Activated CD8-positive, alpha-beta T cell treated with anti-CD3 and anti-CD28 coated beads for 36 hours (primary cell): ENCODE data around the gene CNOT8. TPM values are rescaled to one million over a fixed set of nuclear protein-coding genes. Genes with fewer than 3 reads are reported as not detected.

Source experiments
- ATAC-seq: fragments of 200-7000 bp; cut with Tn5 transposase; one replicate; pipeline ENCODE4 v1.10.0; 2021; ENCODE audit warnings: mild to moderate bottlenecking, moderate library complexity
- CTCF ChIA-PET: fragments of 350-600 bp; sonication (Branson Sonifier 250); formaldehyde crosslinking; loops from one replicate; lab custom pipeline; 2021; ENCODE audit warnings: antibody characterized with exemption; lab: Charles Lee
- POLR2A ChIA-PET: fragments of 350-600 bp; sonication (Branson Sonifier 250); formaldehyde crosslinking; loops from one replicate; lab custom pipeline; 2021; ENCODE audit warnings: antibody characterized with exemption; lab: Charles Lee
- DNase-seq: peaks from one replicate; pipeline ENCODE4 v3.0.0-alpha.2; 2020
- H3K27ac Mint-ChIP-seq: one replicate; pipeline ENCODE4 v1.8.0; 2021; ENCODE audit warnings: mild to moderate bottlenecking, mixed read lengths
- H3K27me3 Mint-ChIP-seq: one replicate; pipeline ENCODE4 v1.8.0; 2021; ENCODE audit warnings: mixed read lengths
- H3K36me3 Mint-ChIP-seq: one replicate; pipeline ENCODE4 v1.8.0; 2021; ENCODE audit warnings: low read depth, mixed read lengths
- H3K4me1 Mint-ChIP-seq: one replicate; pipeline ENCODE4 v1.8.0; 2021; ENCODE audit warnings: low read depth, mixed read lengths
- H3K4me3 Mint-ChIP-seq: one replicate; pipeline ENCODE4 v1.8.0; 2021; ENCODE audit warnings: mild to moderate bottlenecking, moderate library complexity, mixed read lengths
- H3K9me3 Mint-ChIP-seq: one replicate; pipeline ENCODE4 v1.8.0; 2021; ENCODE audit warnings: mixed read lengths
- CTCF ChIP-seq: fragments of 200-600 bp; IDR thresholded peaks from one replicate; pipeline ENCODE4 v1.8.0; 2022; ENCODE audit warnings: antibody characterized with exemption, mild to moderate bottlenecking
- intact Hi-C: fragments of 100-400 bp; cut with micrococcal nuclease; formaldehyde crosslinking; loops from one replicate; pipeline ENCODE4 v1.10.0; 2022
- total RNA-seq, 2 experiments: library from RNA; stranded (reverse); gene quantifications; one replicate each; pipeline ENCODE4 v1.2.3, GENCODE V29; 2021

CNOT8 gene
- total RNA-seq, 2 experiments from 2014 or later, result 78.6 to 84.4 TPM

- no peak for ATAC-seq
- H3K4me3 Mint-ChIP-seq, result no peak overlapping the region
- H3K9me3 Mint-ChIP-seq, result no peaks in the 10 kb centered on the region
- no peak for TF ChIP-seq CTCF
- H3K27ac Mint-ChIP-seq, result no peak overlapping the region
- ChIA-PET CTCF (no interaction called here), POLR2A (no interaction called here)
- H3K36me3 Mint-ChIP-seq, result peaks cover 43% of the 10 kb centered on the region
- H3K4me1 Mint-ChIP-seq, result peaks cover 12% of the 10 kb centered on the region
- no peaks in the 10 kb centered on the region for H3K27me3 Mint-ChIP-seq
- DNase-seq, result no peak
- intact Hi-C loops, result no loop called here
These were observed 34.4 kb upstream of the CNOT8 start for GRCh38 chr5:154824070-154824469.

GRCh38 chr5:154829181-154829588 lies 29.2 kb upstream of the CNOT8 start:
- Mint-ChIP-seq H3K4me3 (no peak overlapping the region), H3K27me3 (no peaks in the 10 kb centered on the region), H3K27ac (peak overlapping the region; percentile 52), H3K36me3 (peaks cover 31% of the 10 kb centered on the region), H3K4me1 (peaks cover 27% of the 10 kb centered on the region), H3K9me3 (no peaks in the 10 kb centered on the region)
- no peak for TF ChIP-seq CTCF
- DNase-seq, result no peak
- ChIA-PET POLR2A (interaction anchor here (0.7 kb wide), 1 partner anchor 71 kb away, joined by 4 read pairs; no protein-coding TSS in a partner anchor), CTCF (interaction anchor here (1.5 kb wide), 1 partner anchor 14 kb away, joined by 3 read pairs; no protein-coding TSS in a partner anchor)
- no peak for ATAC-seq
- intact Hi-C loops, result no loop called here

- H3K27me3 Mint-ChIP-seq, result no peaks in the 10 kb centered on the region
- no peaks in the 10 kb centered on the region for H3K9me3 Mint-ChIP-seq
- TF ChIP-seq CTCF, result no peak
- H3K36me3 Mint-ChIP-seq, result peaks cover 29% of the 10 kb centered on the region
- ATAC-seq, result peak; percentile 89
- peak overlapping the region; percentile 75 for H3K27ac Mint-ChIP-seq
- CTCF ChIA-PET, result interaction anchor here (0.8 to 1.5 kb wide), 2 partner anchors 13 to 179 kb away, joined by 3 read pairs; no protein-coding TSS in a partner anchor
- intact Hi-C loops, result no loop called here
- peaks cover 27% of the 10 kb centered on the region for H3K4me1 Mint-ChIP-seq
- DNase-seq, result peak; percentile 28
- no peak overlapping the region for H3K4me3 Mint-ChIP-seq
- POLR2A ChIA-PET, result interaction anchor here (0.7 kb wide), 1 partner anchor 72 kb away, joined by 4 read pairs; no protein-coding TSS in a partner anchor
These were observed 28.7 kb upstream of the CNOT8 start for GRCh38 chr5:154829589-154830218.

- Mint-ChIP-seq H3K27ac (peak overlapping the region; percentile 75), H3K4me3 (no peak overlapping the region), H3K36me3 (peaks cover 29% of the 10 kb centered on the region), H3K27me3 (no peaks in the 10 kb centered on the region), H3K9me3 (no peaks in the 10 kb centered on the region), H3K4me1 (peaks cover 27% of the 10 kb centered on the region)
- DNase-seq (no peak), ATAC-seq (no peak)
- no peak for TF ChIP-seq CTCF
- intact Hi-C loops, result no loop called here
- ChIA-PET CTCF (interaction anchor here (0.8 to 1.5 kb wide), 2 partner anchors 13 to 180 kb away, joined by 3 read pairs; no protein-coding TSS in a partner anchor), POLR2A (no interaction called here)
These were observed 28.2 kb upstream of the CNOT8 start for GRCh38 chr5:154830219-154830595.

- CTCF ChIA-PET, result interaction anchor here (0.8 kb wide), 1 partner anchor 180 kb away, joined by 3 read pairs; no protein-coding TSS in a partner anchor
- no peak for TF ChIP-seq CTCF
- H3K27me3 Mint-ChIP-seq, result no peaks in the 10 kb centered on the region
- peaks cover 27% of the 10 kb centered on the region for H3K4me1 Mint-ChIP-seq
- H3K27ac Mint-ChIP-seq, result peak overlapping the region; percentile 75
- ATAC-seq, result no peak
- no peak for DNase-seq
- intact Hi-C loops, result no loop called here
- POLR2A ChIA-PET, result no interaction called here
- no peaks in the 10 kb centered on the region for H3K9me3 Mint-ChIP-seq
- no peak overlapping the region for H3K4me3 Mint-ChIP-seq
- peaks cover 28% of the 10 kb centered on the region for H3K36me3 Mint-ChIP-seq
These were observed 27.8 kb upstream of the CNOT8 start for GRCh38 chr5:154830596-154830995.
